ENCODE data around the gene PDZD2.
"Not testable (repeated sequence)": the region's sequence is repeated elsewhere in the genome, so short reads cannot be mapped to it uniquely, and the experiment has no call there.

The PDZD2 gene

DNA sequence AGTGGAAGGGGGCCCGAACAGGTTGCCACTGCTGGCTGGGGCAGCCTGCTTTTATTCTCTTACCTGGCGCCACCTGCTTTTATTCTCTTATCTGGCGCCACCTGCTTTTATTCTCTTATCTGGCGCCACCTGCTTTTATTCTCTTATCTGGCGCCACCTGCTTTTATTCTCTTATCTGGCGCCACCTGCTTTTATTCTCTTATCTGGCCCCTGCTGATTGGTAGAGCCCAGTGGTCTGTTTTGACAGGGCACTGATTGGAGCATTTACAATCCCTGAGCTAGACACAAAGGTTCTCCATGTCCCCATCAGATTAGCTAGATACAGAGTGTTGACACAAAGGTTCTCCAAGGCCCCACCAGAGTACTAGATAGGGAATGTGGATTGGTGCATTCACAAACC is 52.5 kb downstream of the PDZD2 start:
- not testable (repeated sequence) for DNase-seq (ENCODE audit: low read depth)

DNA sequence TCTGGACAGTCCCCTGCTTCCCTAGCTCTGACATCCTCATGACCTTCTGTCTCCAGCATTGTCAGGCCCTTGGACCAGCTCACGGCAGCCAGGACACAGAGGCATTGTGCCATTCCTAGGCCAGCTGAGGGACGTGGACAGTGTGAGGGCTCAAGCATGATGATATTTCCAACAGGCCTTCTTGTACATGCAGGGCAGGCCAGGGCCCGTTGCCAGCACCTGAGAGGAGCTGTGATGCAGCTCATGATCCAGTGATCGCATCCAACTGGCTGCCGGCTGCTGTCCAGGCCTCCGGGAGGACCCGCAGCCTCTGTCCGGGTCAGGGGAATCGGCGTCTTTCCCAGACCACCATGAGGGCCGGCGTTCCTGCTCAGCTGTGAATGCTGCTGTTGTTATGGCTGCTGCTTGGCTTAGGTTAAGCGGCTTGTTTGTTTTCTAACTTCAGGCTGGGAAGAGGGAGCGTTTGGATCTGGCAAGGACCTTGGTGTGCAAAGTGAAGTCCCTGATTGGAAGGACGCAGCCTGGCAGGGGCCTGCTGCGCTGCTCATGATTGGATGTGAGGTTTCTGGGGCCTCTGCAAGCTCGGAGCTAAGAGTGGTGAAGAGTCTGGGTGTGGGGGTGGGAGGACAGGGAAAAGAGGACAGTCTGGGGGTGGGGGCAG is 53.8 kb downstream of the PDZD2 start:
- DNase-seq (ENCODE audit: low read depth) = no peak

DNA sequence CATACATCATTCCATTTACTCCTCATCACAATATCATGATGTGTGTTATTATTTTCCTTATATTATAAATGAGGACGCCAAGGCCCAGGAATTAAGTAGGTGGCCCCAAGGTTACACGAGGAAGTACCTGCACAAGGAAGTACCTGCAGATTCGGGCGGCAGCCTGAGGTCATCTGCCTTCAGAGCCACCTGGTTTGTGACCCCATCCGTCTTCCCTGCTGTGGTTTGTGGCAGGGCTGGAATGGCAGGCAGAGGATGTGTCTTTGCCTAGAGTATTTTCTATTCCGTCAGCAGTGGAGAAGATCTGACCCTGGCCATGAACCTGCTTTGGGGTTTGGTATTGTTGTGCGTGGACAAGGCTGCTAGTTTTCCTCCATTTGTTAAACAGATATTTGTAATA is 59.7 kb downstream of the PDZD2 start:
- no peak for DNase-seq (ENCODE audit: low read depth)

DNA sequence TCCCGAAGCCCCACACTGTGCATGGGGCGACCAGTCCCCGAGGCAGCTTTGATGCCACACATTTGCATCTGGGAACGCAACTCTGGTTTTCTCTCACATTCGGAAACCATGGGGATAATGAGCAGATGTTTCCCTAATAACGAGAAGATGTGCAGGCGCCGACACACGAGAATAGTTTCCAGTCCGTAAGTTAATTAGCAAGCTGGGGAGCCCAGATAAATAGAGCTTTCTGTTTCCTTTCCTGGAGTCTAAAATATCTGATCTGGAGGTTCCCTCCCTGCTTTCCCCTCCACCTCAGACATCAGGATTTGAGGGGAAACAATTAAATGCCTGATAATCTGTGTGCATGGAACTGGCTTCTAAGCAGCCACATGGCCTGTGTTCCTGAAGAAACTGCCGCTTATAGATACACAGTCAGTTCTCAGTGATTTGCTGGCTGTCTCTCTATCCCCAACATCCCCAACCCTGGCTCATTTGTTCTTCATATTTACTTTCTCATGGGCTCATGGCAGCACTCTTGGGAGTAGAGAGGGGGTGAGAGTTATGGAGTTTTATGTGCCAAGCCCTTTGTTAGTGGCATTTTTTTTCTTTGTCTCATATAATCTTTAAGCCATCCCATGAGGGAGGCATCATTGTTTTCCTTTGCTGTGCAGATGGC is 62.8 kb downstream of the PDZD2 start:
- no peak for DNase-seq (ENCODE audit: low read depth)

DNA sequence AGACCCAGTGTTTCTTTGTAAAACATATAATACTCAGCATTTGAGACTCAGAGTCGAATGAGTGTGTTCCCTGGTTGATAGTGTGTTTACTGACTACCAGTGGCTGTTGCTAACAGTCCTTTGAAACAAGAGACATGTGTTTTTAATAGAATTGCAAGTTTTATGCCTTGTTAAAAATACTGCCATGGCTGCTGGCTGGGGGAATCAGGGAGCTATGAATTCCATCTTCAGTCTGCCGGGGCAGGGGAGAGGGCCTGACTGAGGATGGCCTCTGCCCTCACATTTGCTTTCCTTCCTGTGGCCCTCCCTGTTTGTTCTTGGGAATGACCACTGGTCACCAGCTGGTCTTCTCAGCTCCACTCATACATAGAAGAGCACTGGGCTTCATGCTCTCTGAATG is 63.8 kb downstream of the PDZD2 start:
- DNase-seq (ENCODE audit: low read depth) = no peak

DNA sequence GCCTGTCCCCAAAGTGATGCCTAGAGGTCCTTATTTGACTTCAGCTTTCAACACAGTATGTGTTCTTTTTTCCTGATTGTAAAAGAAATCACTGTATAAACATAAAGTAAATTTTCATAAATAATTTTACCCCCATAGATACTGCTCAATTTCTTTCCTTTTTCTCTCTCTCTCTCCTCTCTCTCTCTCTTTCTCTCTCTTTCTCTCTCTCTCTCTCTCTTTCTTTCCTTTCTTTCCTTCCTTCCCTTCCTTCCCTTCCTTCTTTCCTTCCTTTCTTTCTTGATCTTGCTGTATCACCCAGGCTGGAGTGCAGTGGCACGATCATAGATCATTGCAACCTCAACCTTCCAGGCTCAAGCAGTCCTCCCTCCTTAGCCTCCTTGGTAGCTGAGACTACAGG is 64.8 kb downstream of the PDZD2 start:
- no peak for DNase-seq (ENCODE audit: low read depth)

DNA sequence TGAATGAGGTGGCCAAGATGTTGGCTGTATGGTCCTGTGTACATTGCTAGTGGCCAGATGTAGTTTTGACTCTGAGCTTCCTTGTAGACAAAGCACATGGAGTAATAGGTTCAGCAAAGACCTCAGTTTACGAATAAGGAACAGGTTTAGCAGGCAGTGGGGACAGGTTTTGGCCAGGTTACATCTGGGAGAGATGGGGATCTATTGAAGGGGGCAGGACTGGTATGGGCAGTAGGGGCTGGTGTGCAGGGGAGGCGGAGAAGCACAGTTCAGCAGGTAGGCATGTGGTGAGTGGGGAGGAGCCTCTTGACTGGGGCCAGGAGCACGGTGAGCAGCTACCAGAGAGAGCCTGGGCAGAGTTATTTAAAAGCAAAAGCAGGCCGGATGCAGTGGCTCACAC is 67.3 kb downstream of the PDZD2 start:
- DNase-seq (ENCODE audit: low read depth) = no peak

DNA sequence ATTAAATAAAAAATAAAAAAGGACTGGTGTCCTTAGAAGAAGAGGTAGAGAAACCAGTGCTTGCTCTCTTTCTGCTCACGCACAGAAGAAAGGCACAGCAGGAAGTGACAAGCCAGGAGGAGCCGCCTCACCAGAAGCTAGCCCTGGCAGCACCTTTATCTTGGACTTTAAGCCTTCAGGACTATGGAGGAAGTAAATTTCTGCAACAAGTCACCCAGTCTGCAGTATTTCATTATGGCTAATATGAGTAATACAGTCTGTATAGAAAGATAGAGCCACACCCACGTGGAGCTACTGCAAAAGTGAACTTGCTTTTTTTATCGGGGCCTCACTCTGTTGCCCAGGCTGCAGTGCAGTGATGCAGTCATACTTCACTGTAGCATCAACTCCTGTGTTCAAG is 68.4 kb downstream of the PDZD2 start:
- DNase-seq (ENCODE audit: low read depth) = no peak

DNA sequence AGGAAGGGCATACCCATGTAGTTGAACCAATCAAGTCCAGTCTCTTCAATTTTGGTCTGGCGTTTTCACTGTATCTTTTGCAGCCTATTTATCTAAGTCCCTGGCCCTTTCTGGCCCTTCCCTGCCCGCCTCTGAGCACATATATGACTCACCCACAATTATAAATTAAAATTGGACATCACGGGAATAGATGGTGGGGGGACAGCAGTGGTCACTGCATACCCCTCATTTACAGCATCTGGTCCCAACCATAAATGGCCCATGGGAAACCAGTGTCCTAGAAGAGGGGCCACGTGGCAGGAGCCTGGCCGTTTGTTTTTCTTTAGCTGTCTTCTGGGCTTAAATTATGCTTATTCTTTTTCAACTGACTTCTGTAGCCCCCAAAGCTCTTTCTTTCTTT is 69.2 kb downstream of the PDZD2 start:
- DNase-seq (ENCODE audit: low read depth) = no peak

DNA sequence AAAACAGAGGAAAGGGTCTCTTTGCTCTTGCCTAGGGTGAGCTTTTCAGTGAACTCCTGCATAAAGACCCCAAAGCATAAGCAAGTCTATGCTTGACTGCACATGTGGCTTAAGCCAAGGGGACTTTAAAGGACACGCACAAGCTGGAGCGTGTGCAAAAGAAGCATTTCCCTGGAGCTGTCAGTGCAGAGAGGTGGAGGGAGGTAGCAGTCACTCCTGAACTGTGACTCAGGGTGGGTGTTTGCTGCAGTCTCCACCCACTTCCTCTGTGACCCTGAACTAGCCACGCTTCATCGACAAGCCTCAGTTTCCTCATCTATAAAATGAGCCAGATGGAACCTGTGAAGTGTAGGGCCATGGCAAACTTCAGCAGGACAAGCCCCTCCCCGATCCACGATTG is 72.4 kb downstream of the PDZD2 start:
- DNase-seq (ENCODE audit: low read depth) = no peak

DNA sequence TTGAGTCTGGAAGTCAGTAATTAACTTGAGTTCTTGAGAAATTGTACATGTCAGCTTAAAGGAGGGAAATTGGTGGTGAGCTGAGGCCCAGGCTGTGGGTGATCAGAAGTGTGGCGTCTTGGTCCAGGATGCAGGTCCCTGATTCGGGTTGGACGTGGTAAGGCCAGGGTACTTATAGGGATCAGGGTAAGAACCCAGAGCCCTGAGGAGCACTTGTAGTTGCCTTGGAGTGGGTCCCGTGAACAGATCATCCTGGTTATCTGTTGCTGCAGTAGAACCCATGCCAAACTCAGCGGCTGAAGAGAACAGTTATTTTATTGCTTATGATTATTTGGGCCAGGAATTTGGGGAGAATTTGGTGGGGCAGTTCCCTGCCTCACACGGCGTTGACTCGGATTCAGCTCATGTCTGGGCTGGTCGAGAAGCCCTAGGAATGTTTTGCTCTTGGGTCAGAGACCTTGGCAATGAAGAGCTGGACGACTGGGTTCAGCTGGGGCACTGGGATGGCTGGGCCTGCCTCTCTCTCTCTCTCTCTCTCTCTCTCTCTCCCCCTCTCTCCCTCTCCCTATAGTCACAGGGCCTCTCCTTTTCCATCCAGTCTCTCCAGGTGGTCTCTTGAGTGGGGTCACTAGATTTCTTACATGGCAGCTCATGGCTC is 73.1 kb downstream of the PDZD2 start:
- no peak for DNase-seq (ENCODE audit: low read depth)

DNA sequence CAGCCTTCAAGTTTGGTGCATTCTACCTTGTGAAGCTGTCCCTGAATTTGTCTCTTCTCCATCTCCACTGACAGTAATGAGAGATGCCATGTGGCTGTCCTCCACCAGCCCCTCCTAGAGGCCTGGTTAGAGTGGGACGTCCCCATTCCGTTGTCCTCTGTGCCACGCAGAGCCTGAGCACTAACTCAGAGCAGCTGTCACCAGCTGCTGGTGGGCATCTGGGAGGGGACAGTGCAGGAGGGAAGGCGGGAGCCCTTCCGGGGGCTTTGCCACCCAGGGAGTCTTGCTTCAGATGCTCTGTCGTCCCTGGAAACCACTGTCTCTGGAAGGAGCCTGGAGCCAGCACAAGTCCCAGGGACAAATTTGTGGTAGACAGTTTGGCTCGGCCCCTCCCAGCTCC is 78.6 kb downstream of the PDZD2 start:
- DNase-seq (ENCODE audit: low read depth) = no peak

DNA sequence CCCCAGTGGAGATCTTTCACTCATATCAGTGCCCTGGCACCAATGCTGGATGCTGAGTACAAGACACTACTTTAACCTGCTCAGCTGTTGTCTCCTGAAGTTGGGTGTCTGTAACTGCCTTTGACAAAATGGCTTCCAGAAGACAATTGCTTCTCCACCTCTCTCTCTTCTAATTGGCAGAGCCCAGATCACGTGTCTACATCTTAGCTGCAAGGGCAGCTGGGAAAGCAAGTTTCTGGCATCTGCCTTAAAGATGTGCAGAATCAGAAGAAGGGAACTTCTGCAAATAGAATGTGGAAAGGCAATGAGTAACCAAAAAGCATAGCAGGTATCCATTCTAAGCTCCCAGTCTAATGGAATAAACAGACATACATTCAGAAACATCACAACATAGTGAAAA is 81.1 kb downstream of the PDZD2 start:
- no peak for DNase-seq (ENCODE audit: low read depth)

DNA sequence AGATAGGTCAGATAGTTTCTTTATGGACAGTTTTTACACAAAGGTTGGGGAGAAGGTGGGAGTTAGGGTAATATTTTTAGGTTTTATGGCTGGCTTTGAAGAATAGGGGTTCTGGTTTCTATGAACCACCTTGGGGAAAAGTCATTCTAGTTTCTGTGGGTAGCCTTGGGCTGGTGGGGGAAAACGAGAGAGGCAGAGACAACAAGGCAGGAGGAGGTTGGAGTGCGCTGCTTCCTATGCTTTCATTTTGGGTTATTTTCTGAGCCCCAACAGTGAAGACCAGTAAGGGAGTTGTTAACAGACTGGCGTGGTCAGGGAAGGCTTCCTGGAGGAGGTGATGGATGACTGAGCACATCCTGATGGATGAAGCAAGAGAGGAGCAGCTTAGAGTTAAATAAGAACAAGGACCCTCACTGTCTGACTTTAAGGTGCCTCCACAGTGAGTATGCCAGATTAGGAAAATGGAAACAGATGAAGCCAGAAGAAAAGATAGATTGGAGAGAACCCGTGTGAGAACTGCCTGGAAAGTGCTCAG is 81.9 kb downstream of the PDZD2 start:
- no peak for DNase-seq (ENCODE audit: low read depth)

DNA sequence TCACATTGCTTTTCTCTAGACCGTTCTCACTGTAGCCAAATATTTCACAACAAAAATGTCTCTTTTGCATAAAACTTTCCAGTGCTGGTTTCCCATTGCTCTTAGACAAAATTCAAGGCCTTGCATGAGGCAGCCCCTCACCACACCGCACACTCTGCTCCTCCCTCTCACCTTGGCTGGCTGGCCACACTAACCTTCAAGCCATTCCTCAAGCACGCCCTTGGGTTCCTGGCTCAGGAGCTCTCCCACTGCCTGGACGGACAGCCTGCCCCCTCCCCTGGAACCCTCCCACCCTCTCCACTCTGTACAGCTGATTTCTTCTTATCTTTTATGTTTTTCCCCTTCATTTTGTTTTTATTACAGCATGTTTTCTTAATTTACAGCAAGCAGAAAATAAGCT is 83.2 kb downstream of the PDZD2 start:
- DNase-seq (ENCODE audit: low read depth) = no peak

DNA sequence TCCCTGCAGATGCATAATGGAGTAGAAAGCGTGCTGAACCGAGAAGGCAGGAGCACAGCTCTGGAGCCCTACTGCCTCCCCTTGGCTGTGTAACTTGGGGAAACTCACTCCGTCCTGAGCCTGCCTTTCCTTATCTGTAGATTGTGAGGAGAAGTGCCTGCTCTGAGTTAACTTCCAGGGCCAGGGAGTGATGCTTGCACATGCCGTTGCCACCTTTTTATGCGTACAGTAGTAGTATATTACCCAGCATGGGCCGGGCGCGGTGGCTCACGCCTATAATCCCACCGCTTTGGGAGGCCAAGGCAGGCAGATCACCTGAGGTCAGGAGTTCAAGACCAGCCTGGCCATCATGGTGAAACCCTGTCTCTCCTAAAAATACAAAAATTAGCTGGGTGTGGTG is 87.1 kb downstream of the PDZD2 start:
- DNase-seq (ENCODE audit: low read depth) = no peak

DNA sequence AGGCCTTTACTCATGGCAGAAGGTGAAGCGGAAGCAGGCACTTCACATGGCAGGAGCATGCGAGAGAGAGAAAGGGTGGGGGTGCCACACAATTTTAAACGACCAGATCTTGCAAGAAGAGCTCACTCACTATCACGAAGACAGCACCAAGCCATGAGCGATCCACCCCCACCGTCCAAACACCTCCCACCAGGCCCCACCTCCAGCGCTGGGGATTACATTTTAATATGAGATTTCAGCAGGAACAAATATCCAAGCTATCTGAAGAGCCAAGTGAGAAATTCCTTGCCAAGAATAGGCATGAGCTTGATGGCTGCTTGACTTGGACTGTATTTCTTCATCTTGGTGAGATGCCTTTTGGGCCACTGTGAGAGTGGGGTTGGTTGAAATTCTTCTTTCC is 88.0 kb downstream of the PDZD2 start:
- no peak for DNase-seq (ENCODE audit: low read depth)

DNA sequence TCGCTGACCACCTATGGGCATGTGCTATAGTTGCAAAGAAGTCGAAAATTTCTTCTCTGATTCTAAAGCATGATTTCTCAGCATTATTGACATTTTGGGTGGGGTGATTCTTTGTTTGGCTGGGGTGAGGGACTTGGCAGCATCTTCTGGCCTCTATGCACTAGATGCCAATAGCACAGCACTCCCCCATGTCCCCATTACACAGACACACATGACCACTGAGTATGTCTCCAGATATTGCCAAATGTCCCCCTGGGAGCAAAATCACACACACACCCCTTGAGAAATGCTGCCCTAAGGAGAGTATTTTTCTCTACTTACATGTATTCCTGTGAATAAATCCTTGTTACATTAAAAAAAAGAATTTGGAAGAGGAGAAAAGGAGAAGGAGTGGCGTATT is 89.1 kb downstream of the PDZD2 start:
- no peak for DNase-seq (ENCODE audit: low read depth)

DNA sequence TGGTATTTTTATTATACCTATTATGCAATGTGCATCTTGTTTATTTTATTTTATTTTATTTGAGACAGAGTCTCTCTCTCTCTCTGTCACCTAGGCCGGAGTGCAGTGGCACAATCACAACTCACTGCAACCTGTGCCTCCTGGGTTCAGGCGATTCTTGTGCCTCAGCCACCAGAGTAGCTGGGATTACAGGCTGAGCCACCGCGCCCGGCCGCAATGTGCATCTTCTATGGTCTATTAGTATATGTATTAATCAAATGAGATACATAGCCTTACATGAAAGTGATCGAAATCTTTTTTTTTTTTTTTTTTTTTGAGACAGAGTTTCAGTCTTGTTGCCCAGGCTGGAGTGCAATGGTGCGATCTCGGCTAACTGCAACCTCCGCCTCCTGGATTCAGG is 89.9 kb downstream of the PDZD2 start:
- not testable (repeated sequence) for DNase-seq (ENCODE audit: low read depth)

DNA sequence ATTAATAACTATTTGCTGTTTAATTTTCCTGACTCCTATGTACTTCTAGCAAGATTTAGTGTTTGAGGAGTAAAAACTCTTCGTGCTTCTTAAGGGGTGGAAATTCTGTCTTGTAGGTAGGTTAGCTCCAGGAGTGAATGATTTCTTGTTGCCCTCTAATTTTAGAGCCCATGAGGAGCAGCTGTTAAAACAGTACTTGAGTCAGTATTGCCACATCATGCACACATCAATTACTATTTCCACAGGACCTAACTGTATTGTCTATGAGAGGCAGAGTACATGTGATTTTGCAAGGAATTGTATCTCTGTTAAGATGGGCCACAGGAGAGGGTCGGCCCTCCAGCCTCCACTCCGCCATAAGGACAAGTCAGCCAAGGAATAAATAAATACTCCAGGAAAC is 91.2 kb downstream of the PDZD2 start:
- DNase-seq (ENCODE audit: low read depth) = no peak

DNA sequence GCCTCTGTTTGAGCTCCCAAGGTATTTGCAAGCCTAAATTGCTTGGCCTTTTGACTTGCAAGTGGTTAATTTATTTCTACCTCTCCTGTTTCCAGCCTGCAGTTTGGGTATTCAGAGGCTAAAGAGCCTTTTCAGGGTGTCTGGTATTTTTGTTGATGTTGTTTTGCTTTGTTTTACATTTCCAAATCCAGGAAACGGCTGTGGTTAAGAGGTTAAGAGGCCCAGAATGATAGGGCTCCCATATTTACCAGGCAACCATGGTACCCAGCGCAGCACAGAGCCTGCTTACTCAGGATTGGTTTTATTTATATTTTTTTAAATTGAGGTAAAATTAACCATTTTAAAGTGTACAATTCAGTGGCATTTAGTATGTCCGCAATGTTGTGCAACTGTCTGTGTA is 92.1 kb downstream of the PDZD2 start:
- no peak for DNase-seq (ENCODE audit: low read depth)

DNA sequence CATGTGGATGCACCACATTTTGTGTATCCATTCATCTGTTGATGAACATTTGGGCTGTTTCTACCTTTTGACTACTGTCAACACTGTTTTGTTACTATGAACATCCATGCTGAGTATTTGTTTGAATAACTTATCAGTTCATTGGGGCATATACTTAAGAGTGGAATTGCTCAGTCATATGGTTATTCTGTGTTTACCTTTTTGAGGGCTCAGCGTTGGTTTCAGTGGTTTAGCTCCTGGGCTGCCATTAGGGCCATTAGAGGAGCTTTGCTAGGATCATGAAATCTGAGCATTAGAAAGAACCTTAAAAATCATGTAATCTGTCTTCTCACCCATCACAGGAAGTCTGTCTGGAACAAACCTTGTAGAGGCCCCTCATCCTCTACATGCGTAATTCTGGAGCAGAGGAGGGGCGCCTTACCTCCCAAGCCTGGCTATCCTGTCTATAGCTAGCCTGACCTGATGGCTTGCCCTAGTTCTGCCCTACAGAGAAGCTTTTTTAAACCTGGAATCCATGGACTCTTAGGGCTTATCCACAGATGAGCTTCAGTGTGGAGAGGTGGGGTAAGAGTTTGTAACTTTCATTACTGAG is 92.9 kb downstream of the PDZD2 start:
- no peak for DNase-seq (ENCODE audit: low read depth)

DNA sequence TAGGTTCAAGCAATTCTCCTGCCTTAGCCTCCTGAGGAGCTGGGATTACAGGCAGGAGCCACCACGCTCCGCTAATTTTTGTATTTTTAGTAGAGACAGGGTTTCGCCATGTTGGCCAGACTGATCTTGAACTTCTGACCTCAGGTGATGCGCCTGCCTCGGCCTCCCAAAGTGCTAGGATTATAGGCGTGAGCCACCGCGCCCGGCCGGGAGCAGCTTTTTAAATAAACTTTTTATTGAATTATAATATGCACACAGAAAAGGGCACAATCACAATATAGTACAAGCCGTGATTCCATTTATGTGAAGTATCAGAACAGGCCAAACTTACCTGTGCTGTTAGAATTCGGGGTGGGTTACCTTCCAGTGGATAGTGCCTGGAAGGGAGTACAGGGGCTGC is 93.9 kb downstream of the PDZD2 start:
- DNase-seq (ENCODE audit: low read depth) = not testable (repeated sequence)
